ENCODE results near the gene ZNF688.
"Not testable (repeated sequence)": the region's sequence is repeated elsewhere in the genome, so short reads cannot be mapped to it uniquely, and the experiment has no call there.

Gene ZNF688

GRCh38 chr16:30535106-30535776, 36.3 kb downstream of the ZNF688 start:
- no peak for DNase-seq

- DNase-seq = peak; percentile 66 to 97 (median 91)
These were observed 37.0 kb downstream of the ZNF688 start, which contains the start of gene ZNF747 for GRCh38 chr16:30534368-30535105. ZNF747 (minus strand) TSS chr16:30534858; CDS start chr16:30534679, 179 bp downstream.

- DNase-seq = peak in 1 of 51 donors; percentile 40
These were observed 37.7 kb downstream of the ZNF688 start for GRCh38 chr16:30533748-30534367.

- no peak for DNase-seq
These were observed 38.4 kb downstream of the ZNF688 start for GRCh38 chr16:30533146-30533522.

- no peak for DNase-seq
These were observed 39.0 kb downstream of the ZNF688 start for GRCh38 chr16:30532285-30533145.

- no peak for DNase-seq
These were observed 41.1 kb downstream of the ZNF688 start for GRCh38 chr16:30530163-30531037.

- no peak for DNase-seq
These were observed 42.6 kb downstream of the ZNF688 start for GRCh38 chr16:30528799-30529457.

- peak in 3 of 51 donors; percentile 17 to 34 (median 30) for DNase-seq
These were observed 43.8 kb downstream of the ZNF688 start for GRCh38 chr16:30527635-30528178.

GRCh38 chr16:30526823-30527634, 44.5 kb downstream of the ZNF688 start:
- peak; percentile 87 to 100 (median 98) for DNase-seq

- peak in 35 of 51 donors; percentile 13 to 91 (median 70) for DNase-seq
These were observed 45.2 kb downstream of the ZNF688 start, which contains the start of gene ZNF768 for GRCh38 chr16:30526137-30526822. ZNF768 (minus strand) TSS chr16:30526566; CDS start chr16:30526413, 153 bp downstream.

GRCh38 chr16:30525844-30526136, 45.7 kb downstream of the ZNF688 start:
- no peak for DNase-seq

- no peak for DNase-seq
These were observed 46.6 kb downstream of the ZNF688 start for GRCh38 chr16:30524575-30525568.

- DNase-seq = peak in 7 of 51 donors; percentile 4 to 19 (median 9)
These were observed 47.5 kb downstream of the ZNF688 start for GRCh38 chr16:30523768-30524574.

GRCh38 chr16:30522702-30523463, 48.6 kb downstream of the ZNF688 start:
- not testable (repeated sequence) for DNase-seq
